OCI-LY7 (cell line): ENCODE results near the gene AIFM3.

ENCODE experiments used
- CTCF ChIP-seq: fragments of 200-600 bp; sonication (generic); conservative IDR thresholded peaks from 2 replicates; pipeline ENCODE4 v1.5.1; 2014; ENCODE audit warnings: mild to moderate bottlenecking, antibody characterized with exemption, low read length, moderate library complexity, mixed read lengths
- EZH2phosphoT487 ChIP-seq: fragments of 200-600 bp; sonication (generic); IDR thresholded peaks from 2 replicates; pipeline ENCODE4 v1.6.1; 2018; ENCODE audit warnings: low read depth, borderline replicate concordance, mild to moderate bottlenecking, mixed run types, antibody characterized with exemption, low read length, moderate library complexity, mixed read lengths

- TF ChIP-seq CTCF, result no peak
- TF ChIP-seq EZH2phosphoT487, result no peak
Observed at GRCh38 chr22:20962491-20962945, 4.5 kb upstream of the AIFM3 start.
